WTC11 (cell line): ENCODE data around the gene RPS6KC1. TPM values are rescaled to one million over a fixed set of nuclear protein-coding genes. Genes with fewer than 3 reads are reported as not detected.

Source experiments
- ATAC-seq: fragments of 200-7000 bp; cut with Tn5 transposase; 2 replicates; pipeline ENCODE4 v1.10.0; 2021; ENCODE audit warnings: mild to moderate bottlenecking, moderate library complexity
- CTCF ChIA-PET: fragments of 300-600 bp; sonication (Branson Sonifier 250); formaldehyde crosslinking; loops from one replicate; lab custom pipeline; 2021; ENCODE audit warnings: antibody characterized with exemption; lab: Charles Lee
- POLR2A ChIA-PET: fragments of 350-600 bp; sonication (Branson Sonifier 250); formaldehyde crosslinking; loops from one replicate; lab custom pipeline; 2021; ENCODE audit warnings: antibody characterized with exemption; lab: Charles Lee
- DNase-seq: peaks from one replicate; pipeline ENCODE4 v3.0.0; 2021; ENCODE audit warnings: low spot score
- H3K27ac Mint-ChIP-seq: 2 replicates; pipeline ENCODE4 v1.8.0; 2021; ENCODE audit warnings: mixed read lengths
- H3K27me3 Mint-ChIP-seq: 2 replicates; pipeline ENCODE4 v1.8.0; 2021; ENCODE audit warnings: low read depth, mild to moderate bottlenecking, moderate library complexity, mixed read lengths
- H3K36me3 Mint-ChIP-seq: 2 replicates; pipeline ENCODE4 v1.8.0; 2021; ENCODE audit warnings: mixed read lengths
- H3K4me1 Mint-ChIP-seq: 2 replicates; pipeline ENCODE4 v1.8.0; 2022; ENCODE audit warnings: mixed read lengths
- H3K4me3 Mint-ChIP-seq: 2 replicates; pipeline ENCODE4 v1.8.0; 2021; ENCODE audit warnings: mild to moderate bottlenecking, moderate library complexity, mixed read lengths
- H3K9me3 Mint-ChIP-seq: 2 replicates; pipeline ENCODE4 v1.8.0; 2021; ENCODE audit warnings: mixed read lengths
- AFF4 ChIP-seq: sonication (generic); formaldehyde crosslinking; IDR thresholded peaks from 2 replicates; pipeline ENCODE4 v1.8.1; 2023; ENCODE audit warnings: mild to moderate bottlenecking, missing genetic modification reagents, borderline replicate concordance
- ATF1 ChIP-seq: sonication (generic); formaldehyde crosslinking; IDR thresholded peaks from 2 replicates; pipeline ENCODE4 v1.8.1; 2023; ENCODE audit warnings: mild to moderate bottlenecking, moderate library complexity, missing genetic modification reagents
- CREB1 ChIP-seq: sonication (generic); formaldehyde crosslinking; IDR thresholded peaks from 2 replicates; pipeline ENCODE4 v1.8.0; 2023; ENCODE audit warnings: mild to moderate bottlenecking, missing genetic modification reagents
- E2F4 ChIP-seq: sonication (generic); formaldehyde crosslinking; IDR thresholded peaks from 2 replicates; pipeline ENCODE4 v1.8.1; 2022; ENCODE audit warnings: low read depth, mild to moderate bottlenecking, moderate library complexity, missing genetic modification reagents, borderline replicate concordance
- EMX1 ChIP-seq: fragments of 250-450 bp; sonication (Bioruptor Pico); IDR thresholded peaks from 2 replicates; pipeline ENCODE4 v1.8.0; 2021; ENCODE audit warnings: mild to moderate bottlenecking
- ESRRA ChIP-seq: sonication (generic); formaldehyde crosslinking; IDR thresholded peaks from 2 replicates; pipeline ENCODE4 v1.8.1; 2022; ENCODE audit warnings: mild to moderate bottlenecking, missing genetic modification reagents, borderline replicate concordance
- ETV6 ChIP-seq: sonication (generic); formaldehyde crosslinking; IDR thresholded peaks from 2 replicates; pipeline ENCODE4 v1.8.1; 2022; ENCODE audit warnings: mild to moderate bottlenecking, missing genetic modification reagents
- FOXP1 ChIP-seq: sonication (generic); formaldehyde crosslinking; IDR thresholded peaks from 2 replicates; pipeline ENCODE4 v1.8.0; 2022; ENCODE audit warnings: missing genetic modification reagents, mild to moderate bottlenecking, moderate library complexity, borderline replicate concordance
- IRF2 ChIP-seq: sonication (generic); formaldehyde crosslinking; IDR thresholded peaks from 2 replicates; pipeline ENCODE4 v1.8.0; 2022; ENCODE audit warnings: low read depth, missing genetic modification reagents, borderline replicate concordance
- JUN ChIP-seq: sonication (generic); formaldehyde crosslinking; IDR thresholded peaks from 2 replicates; pipeline ENCODE4 v1.8.0; 2023; ENCODE audit warnings: mild to moderate bottlenecking, missing genetic modification reagents
- NFE2L1 ChIP-seq: sonication (generic); formaldehyde crosslinking; IDR thresholded peaks from 2 replicates; pipeline ENCODE4 v1.8.1; 2023; ENCODE audit warnings: missing genetic modification reagents
- NR1H2 ChIP-seq: sonication (generic); formaldehyde crosslinking; IDR thresholded peaks from 2 replicates; pipeline ENCODE4 v1.9.0; 2021; ENCODE audit warnings: mild to moderate bottlenecking, moderate library complexity, missing genetic modification reagents
- NR2C2 ChIP-seq: sonication (generic); formaldehyde crosslinking; IDR thresholded peaks from 2 replicates; pipeline ENCODE4 v1.8.0; 2022; ENCODE audit warnings: mild to moderate bottlenecking, missing genetic modification reagents
- PRDM15 ChIP-seq: sonication (generic); formaldehyde crosslinking; IDR thresholded peaks from 2 replicates; pipeline ENCODE4 v1.8.0; 2022; ENCODE audit warnings: missing genetic modification reagents
- ZBTB21 ChIP-seq: sonication (generic); formaldehyde crosslinking; IDR thresholded peaks from 2 replicates; pipeline ENCODE4 v1.8.1; 2023; ENCODE audit warnings: mild to moderate bottlenecking, missing genetic modification reagents, borderline replicate concordance
- ZNF121 ChIP-seq: sonication (generic); formaldehyde crosslinking; IDR thresholded peaks from 2 replicates; pipeline ENCODE4 v1.8.0; 2023; ENCODE audit warnings: missing genetic modification reagents
- ZNF232 ChIP-seq: sonication (generic); formaldehyde crosslinking; IDR thresholded peaks from 2 replicates; pipeline ENCODE4 v1.8.0; 2022; ENCODE audit warnings: mild to moderate bottlenecking, missing genetic modification reagents
- ZNF317 ChIP-seq: sonication (generic); formaldehyde crosslinking; IDR thresholded peaks from 2 replicates; pipeline ENCODE4 v1.8.1; 2023; ENCODE audit warnings: low read depth, mild to moderate bottlenecking, moderate library complexity, missing genetic modification reagents, borderline replicate concordance
- ZNF416 ChIP-seq: fragments of 250-450 bp; sonication (Bioruptor Pico); IDR thresholded peaks from 2 replicates; pipeline ENCODE4 v1.9.0; 2021; ENCODE audit warnings: mild to moderate bottlenecking, inconsistent platforms
- total RNA-seq: library from RNA; stranded (reverse); gene quantifications from 3 replicates; pipeline ENCODE4 v1.2.3, GENCODE V29; 2021
- TF ChIP-seq, protein P1 (sequence below): sonication (generic); formaldehyde crosslinking; IDR thresholded peaks from 2 replicates; pipeline ENCODE4 v1.8.0; 2022; ENCODE audit warnings: mild to moderate bottlenecking, missing genetic modification reagents
- TF ChIP-seq, protein P2 (sequence below): sonication (generic); formaldehyde crosslinking; IDR thresholded peaks from 2 replicates; pipeline ENCODE4 v1.8.1; 2023; ENCODE audit warnings: mild to moderate bottlenecking, missing genetic modification reagents, moderate library complexity
- TF ChIP-seq, protein P3 (sequence below): sonication (generic); formaldehyde crosslinking; IDR thresholded peaks from 2 replicates; pipeline ENCODE4 v1.8.1; 2023; ENCODE audit warnings: mild to moderate bottlenecking, missing genetic modification reagents

The RPS6KC1 gene
- total RNA-seq, 1 experiment from 2014 or later: 17.4 TPM

- TF ChIP-seq IRF2 (no peak), E2F4 (CRISPR knock-in tag) (no peak), ZNF232 (no peak), CREB1 (CRISPR knock-in tag) (no peak), NR1H2 (CRISPR knock-in tag) (no peak), JUN (CRISPR knock-in tag) (no peak), ZNF317 (no peak), ZBTB21 (CRISPR knock-in tag) (no peak), ESRRA (CRISPR knock-in tag) (no peak), ATF1 (no peak), EMX1 (CRISPR knock-in tag) (no peak), FOXP1 (CRISPR knock-in tag) (no peak)
- TF ChIP-seq, protein P1, sequence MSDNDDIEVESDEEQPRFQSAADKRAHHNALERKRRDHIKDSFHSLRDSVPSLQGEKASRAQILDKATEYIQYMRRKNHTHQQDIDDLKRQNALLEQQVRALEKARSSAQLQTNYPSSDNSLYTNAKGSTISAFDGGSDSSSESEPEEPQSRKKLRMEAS (CRISPR knock-in tag): no peak
- DNase-seq (no peak), ATAC-seq (no peak)
- Mint-ChIP-seq H3K9me3 (peaks cover 12% of the 10 kb centered on the region), H3K4me1 (no peaks in the 10 kb centered on the region), H3K36me3 (peaks cover 2% of the 10 kb centered on the region; the same call in 1 of the 2 replicates), H3K4me3 (no peak overlapping the region), H3K27me3 (no peaks in the 10 kb centered on the region), H3K27ac (no peak overlapping the region)
- POLR2A ChIA-PET: no interaction called here
- CTCF ChIA-PET: no interaction called here
Observed at GRCh38 chr1:213192026-213192425, 141.0 kb downstream of the RPS6KC1 start.

GRCh38 chr1:213194383-213194782 is 143.3 kb downstream of the RPS6KC1 start:
- peaks cover 16% of the 10 kb centered on the region for H3K36me3 Mint-ChIP-seq
- no peak overlapping the region for H3K4me3 Mint-ChIP-seq
- ATAC-seq (peak; percentile 59; the same call in 1 of the 2 replicates), DNase-seq (peak; percentile 24)
- H3K4me1 Mint-ChIP-seq: no peaks in the 10 kb centered on the region
- no peaks in the 10 kb centered on the region for H3K27me3 Mint-ChIP-seq
- no peak overlapping the region for H3K27ac Mint-ChIP-seq
- ChIA-PET POLR2A (interaction anchor here (0.6 kb wide), 1 partner anchor 9 kb away, joined by 3 read pairs; no protein-coding TSS in a partner anchor), CTCF (no interaction called here)
- peaks cover 27% of the 10 kb centered on the region for H3K9me3 Mint-ChIP-seq
- TF ChIP-seq ETV6 (CRISPR knock-in tag) (no peak), ZNF416 (CRISPR knock-in tag) (no peak), AFF4 (CRISPR knock-in tag) (no peak), NFE2L1 (no peak), NR2C2 (no peak), PRDM15 (CRISPR knock-in tag) (no peak), ZNF121 (CRISPR knock-in tag) (no peak), NR1H2 (CRISPR knock-in tag) (no peak), E2F4 (CRISPR knock-in tag) (no peak)
- TF ChIP-seq, protein P2, sequence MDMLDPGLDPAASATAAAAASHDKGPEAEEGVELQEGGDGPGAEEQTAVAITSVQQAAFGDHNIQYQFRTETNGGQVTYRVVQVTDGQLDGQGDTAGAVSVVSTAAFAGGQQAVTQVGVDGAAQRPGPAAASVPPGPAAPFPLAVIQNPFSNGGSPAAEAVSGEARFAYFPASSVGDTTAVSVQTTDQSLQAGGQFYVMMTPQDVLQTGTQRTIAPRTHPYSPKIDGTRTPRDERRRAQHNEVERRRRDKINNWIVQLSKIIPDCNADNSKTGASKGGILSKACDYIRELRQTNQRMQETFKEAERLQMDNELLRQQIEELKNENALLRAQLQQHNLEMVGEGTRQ (CRISPR knock-in tag): no peak
- TF ChIP-seq, protein P3, sequence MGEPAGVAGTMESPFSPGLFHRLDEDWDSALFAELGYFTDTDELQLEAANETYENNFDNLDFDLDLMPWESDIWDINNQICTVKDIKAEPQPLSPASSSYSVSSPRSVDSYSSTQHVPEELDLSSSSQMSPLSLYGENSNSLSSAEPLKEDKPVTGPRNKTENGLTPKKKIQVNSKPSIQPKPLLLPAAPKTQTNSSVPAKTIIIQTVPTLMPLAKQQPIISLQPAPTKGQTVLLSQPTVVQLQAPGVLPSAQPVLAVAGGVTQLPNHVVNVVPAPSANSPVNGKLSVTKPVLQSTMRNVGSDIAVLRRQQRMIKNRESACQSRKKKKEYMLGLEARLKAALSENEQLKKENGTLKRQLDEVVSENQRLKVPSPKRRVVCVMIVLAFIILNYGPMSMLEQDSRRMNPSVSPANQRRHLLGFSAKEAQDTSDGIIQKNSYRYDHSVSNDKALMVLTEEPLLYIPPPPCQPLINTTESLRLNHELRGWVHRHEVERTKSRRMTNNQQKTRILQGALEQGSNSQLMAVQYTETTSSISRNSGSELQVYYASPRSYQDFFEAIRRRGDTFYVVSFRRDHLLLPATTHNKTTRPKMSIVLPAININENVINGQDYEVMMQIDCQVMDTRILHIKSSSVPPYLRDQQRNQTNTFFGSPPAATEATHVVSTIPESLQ (CRISPR knock-in tag): no peak
